HG03108 (cell line): ENCODE results near the gene SEPTIN11.
"Not testable (repeated sequence)": the region's sequence is repeated elsewhere in the genome, so short reads cannot be mapped to it uniquely, and the experiment has no call there.

Experiments used
- ATAC-seq: cut with Tn5 transposase; IDR thresholded peaks from one replicate; pipeline ENCODE4 v1.9.1; 2021; ENCODE audit warnings: moderate library complexity; ENCODE audit not compliant: unreplicated experiment

SEPTIN11 gene

DNA sequence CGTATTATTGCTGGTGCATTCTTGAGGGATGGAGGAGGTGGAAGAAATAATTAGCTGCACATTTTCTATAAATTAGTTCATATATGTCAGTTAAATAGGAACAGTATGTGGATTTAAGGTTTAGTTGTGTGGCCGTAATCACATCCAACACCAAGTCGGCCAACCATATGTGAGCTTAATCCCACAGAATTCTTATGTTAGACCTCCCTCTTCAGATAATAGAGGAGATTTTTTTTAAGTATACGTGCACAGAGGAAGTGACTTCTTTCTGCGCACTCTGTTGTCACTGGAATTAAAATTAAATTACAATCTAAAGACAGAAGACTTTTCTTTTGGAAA is 2.1 kb downstream of the SEPTIN11 start:
- ATAC-seq = no peak

- no peak for ATAC-seq
These were observed 2.5 kb downstream of the SEPTIN11 start for GRCh38 chr4:76952071-76952470.

GRCh38 chr4:76952656-76953582 is 3.4 kb downstream of the SEPTIN11 start:
- ATAC-seq = no peak

- ATAC-seq = no peak
These were observed 4.4 kb downstream of the SEPTIN11 start for GRCh38 chr4:76953956-76954355.

- ATAC-seq = no peak
These were observed 4.9 kb downstream of the SEPTIN11 start for GRCh38 chr4:76954489-76954888.

- ATAC-seq = no peak
These were observed 5.6 kb downstream of the SEPTIN11 start for GRCh38 chr4:76955182-76955581.

DNA sequence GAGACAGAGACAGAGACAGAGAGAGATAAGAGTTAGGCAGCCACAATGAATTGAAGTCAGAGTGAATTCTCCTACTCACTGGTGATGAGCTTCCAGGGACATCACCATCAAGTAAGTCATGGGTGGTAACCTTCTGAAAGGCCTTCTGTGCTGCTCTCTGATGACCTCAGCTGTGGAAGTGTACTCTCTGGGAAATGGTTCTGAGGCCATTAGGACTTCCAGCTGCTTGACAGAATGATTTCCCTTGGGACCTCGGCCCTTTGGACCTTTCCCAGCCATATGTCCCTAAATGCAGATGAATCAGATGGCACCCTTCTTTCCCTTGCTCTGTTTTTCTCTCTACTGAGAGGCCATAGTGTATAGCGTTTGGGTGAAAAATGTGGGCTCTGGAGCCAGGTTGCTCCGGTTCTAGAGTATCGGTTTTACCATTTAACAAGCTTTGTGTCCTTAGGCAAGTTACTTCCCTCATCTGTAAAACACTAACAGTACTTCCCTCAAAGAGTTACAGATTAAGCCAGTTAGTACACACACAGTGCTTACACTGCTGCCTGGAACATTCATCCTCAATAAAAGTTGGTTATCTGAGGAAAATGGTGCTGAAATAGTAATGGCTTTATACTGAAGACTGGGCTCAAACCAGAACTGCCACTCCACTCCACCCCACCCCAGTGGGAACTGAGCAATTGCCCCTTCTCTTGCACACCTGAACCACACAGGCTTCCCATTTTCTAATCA is 7.6 kb downstream of the SEPTIN11 start:
- no peak for ATAC-seq

DNA sequence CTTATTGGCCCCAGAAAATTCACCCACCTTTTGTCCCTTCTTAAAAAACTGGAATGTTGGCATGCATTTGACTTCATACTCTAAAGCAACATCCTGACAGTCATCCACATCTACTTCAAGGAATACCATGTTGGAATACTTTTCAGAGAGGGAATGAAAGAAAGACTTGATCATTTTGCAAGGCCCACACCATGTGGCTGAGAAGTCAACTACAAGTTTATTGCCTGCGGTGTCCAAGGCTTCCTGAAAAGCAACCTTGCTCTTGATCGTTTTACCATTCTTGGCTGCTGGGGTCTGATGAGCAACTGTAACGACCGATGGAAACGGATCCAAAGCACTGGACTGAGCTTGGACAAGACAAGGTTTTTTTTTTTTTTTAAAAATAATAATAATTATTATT is 9.3 kb downstream of the SEPTIN11 start:
- ATAC-seq = no peak

DNA sequence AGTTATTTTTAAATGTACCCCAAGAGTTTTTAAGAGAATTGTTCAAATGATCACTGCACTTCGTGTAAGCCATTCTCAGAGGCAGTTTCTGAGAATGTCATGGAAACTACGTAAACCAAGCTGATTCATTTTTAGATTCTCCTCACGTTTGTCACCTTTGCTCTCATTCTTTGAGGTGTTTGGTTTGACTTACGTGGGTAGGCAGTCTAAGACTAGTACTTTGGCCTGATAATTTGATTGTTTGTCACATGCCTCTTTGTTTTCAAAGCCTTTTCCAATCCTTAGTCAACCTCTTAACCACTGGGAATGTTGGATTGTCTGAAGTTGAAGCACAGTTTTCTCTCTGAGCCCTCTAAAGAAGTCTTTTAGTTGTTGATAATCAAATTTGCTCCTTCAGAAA is 10.5 kb downstream of the SEPTIN11 start:
- ATAC-seq = peak; percentile 63

GRCh38 chr4:76962406-76963130 is 13.0 kb downstream of the SEPTIN11 start:
- ATAC-seq = no peak

DNA sequence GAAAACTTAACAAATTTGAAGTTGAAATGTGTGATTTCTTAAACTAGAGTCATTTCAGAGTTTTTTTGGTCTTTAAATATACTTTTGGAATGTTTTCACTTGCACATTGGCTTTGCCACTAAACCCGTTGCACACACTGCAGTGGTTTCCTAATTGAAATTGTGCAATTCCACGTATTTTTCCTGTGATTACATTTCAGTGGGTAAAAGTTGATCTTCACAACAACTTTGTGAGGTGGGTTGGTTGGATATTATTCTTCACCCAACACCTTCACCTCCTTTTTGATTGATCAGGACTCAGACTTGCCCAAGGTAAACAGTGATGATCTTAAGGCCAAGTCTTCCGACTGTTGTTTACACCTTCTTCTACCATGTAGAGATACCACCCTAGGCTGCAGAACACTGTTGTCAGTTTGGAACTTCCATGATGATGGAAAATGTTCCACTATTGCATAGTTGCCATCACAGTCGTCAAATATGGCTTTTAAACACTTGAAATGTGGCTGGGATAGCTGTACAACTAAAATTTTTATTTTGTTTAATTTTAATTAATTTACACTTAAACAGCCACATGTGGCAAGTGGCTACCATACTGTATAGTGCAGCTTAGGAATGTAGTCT is 13.7 kb downstream of the SEPTIN11 start:
- ATAC-seq = no peak

DNA sequence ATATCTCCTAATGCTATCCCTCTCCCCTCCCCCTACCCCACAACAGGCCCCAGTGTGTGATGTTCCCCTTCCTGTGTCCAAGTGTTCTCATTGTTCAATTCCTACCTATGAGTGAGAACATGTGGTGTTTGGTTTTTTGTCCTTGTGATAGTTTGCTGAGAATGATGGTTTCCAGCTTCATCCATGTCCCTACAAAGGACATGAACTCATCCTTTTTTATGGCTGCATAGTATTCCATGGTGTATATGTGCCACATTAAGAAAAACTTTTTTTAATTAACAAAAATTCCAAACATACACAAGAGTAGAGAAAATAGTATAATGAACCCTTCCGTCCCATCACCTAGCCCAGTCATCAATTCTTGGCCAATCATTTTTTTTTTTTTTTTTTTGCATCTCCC is 14.4 kb downstream of the SEPTIN11 start:
- not testable (repeated sequence) for ATAC-seq

GRCh38 chr4:76964769-76965168 is 15.2 kb downstream of the SEPTIN11 start:
- no peak for ATAC-seq

DNA sequence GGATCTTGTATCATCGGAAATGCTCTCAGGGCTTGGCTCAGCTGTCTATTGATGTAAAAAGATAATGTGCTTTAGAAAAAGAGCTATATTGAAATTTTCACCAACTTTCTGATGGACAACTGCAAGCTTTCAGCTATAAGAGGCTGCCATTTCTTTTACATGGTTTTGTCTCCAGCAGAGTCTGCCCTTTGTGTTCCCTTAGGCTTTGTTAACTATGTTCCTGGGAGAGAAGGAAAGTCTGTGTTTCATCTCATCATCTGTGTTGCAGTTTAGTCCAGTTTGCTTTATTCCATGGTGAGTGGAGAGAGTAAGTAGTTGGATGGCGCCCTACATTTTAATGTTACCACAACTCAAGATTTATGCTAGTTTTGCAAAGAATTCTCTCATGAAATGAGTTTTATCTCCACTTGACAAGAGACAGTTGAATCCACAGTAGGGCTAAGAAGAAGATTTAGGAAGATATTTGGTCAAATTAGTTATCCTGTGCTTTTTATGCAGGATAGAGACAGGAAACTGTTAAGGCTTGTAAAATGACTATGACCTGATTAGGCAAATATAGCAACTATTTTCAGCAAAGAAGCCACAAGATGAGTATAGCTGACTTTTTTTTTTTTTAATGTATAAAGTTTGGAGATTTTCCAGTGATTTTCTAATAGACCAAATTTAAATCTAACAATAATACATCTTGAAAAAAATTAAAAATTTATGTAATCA is 16.5 kb downstream of the SEPTIN11 start:
- no peak for ATAC-seq

- no peak for ATAC-seq
These were observed 19.4 kb downstream of the SEPTIN11 start for GRCh38 chr4:76968937-76969336.

- no peak for ATAC-seq
These were observed 19.9 kb downstream of the SEPTIN11 start for GRCh38 chr4:76969495-76969894.

- ATAC-seq = no peak
These were observed 20.5 kb downstream of the SEPTIN11 start for GRCh38 chr4:76969941-76970529.

GRCh38 chr4:76972306-76972705 is 22.8 kb downstream of the SEPTIN11 start:
- no peak for ATAC-seq

DNA sequence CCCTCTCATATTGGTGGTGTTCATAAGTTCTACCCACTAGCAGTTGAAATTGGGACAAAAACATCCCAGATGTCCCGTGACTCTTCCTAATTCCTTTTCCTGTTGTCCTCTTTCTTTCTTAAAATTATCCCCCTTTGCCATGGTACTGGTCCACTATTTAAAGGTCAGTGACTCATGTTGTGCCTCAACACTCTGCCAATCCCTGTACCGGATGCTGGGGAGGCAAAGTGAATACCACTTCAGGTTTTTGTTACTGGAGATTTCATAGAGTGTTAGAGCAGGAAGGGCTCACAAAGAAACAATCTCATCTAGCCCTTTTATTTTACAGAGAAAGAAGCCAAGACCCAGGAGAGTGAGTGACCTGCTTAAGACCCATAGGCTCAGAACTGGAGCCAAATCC is 24.6 kb downstream of the SEPTIN11 start:
- no peak for ATAC-seq

DNA sequence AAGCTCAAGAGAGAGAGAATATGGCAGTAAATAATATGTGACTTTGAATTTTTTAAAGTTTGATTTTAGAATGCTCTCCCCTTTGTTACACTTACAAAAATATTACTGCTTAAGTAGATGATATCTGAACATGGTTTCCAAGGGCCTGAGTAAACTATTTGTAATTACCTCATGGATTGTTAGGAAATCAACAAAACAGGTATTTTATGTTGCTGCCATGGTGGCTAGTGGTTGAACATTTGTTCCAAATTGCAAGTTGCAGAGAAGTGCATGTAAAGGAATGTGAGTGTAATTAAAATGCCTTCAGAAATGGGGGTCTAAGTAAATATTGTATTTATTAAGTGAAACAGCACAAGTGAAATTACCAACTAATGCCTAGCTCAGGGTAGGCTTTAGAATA is 27.6 kb downstream of the SEPTIN11 start:
- no peak for ATAC-seq
